Measurements from ENCODE around the gene BCR. TPM values are rescaled to one million over a fixed set of nuclear protein-coding genes. Genes with fewer than 3 reads are reported as not detected.
A peak's percentile ranks its signal among the peaks of the same experiment; 100 is the strongest.

Gene BCR
- total and polyA plus RNA-seq, 2 of the 8 experiments (the other 6 are each of a cell fraction or from before 2014, with no cell fraction given) = 66.7 to 130 TPM

- no peak overlapping the region for H2BK20ac ChIP-seq (ENCODE audit: low read length)
- H3K27me3 ChIP-seq (replicated peaks in 1 of 4; ENCODE audit: control insufficient read depth in 3 of 4, extremely low read depth in 1 of 4, insufficient read depth in 3 of 4, low read length in 3 of 4) = no peaks in the 10 kb centered on the region
- no peak overlapping the region for H4K8ac ChIP-seq (ENCODE audit: extremely low read depth, insufficient read depth, low read length)
- no peaks in the 10 kb centered on the region for H3K36me3 ChIP-seq (ENCODE audit: control insufficient read depth in 2 of 4, insufficient read depth in 4 of 4, low read length in 3 of 4)
- peaks cover 15 to 18% of the 10 kb centered on the region in 2 experiments for H4K20me1 ChIP-seq (replicated peaks in 1 of 2; ENCODE audit: control insufficient read depth in 1 of 2, insufficient read depth in 2 of 2, low read length in 2 of 2)
- H3K14ac ChIP-seq (ENCODE audit: insufficient read length) = no peak overlapping the region
- H3K56ac ChIP-seq (replicated peaks; ENCODE audit: insufficient read length, low read depth, low read length) = no peak overlapping the region
- peaks cover 0 to 12% of the 10 kb centered on the region in 2 experiments; a peak in 1 of 4 replicates for H3K9me3 ChIP-seq (ENCODE audit: insufficient read depth in 2 of 2, low read depth in 1 of 2, low read length in 1 of 2)
- CTCF ChIA-PET (ENCODE audit: partially characterized antibody) = interaction anchor here (0.7 to 2.5 kb wide), 5 partner anchors 12 to 70 kb away, joined by 3 to 15 read pairs (median 8); partner anchors contain the start of gene BCR
- H3K79me2 ChIP-seq (ENCODE audit: control insufficient read depth in 1 of 2, insufficient read depth in 2 of 2, low read length in 2 of 2) = peaks cover 15 to 90% of the 10 kb centered on the region in 2 experiments
- H2BK5ac ChIP-seq (ENCODE audit: low read depth, low read length) = peak overlapping the region; percentile 30; the same call in 1 of the 2 replicates
- no peak overlapping the region for H3K9ac ChIP-seq (replicated peaks in 1 of 4; ENCODE audit: extremely low read depth in 1 of 4, low read depth in 3 of 4, low read length in 3 of 4)
- WGBS, 2 experiments (ENCODE audit: extremely low coverage in 1 of 2, insufficient coverage in 1 of 2, insufficient read length in 1 of 2, insufficient replicate concordance in 2 of 2, low coverage in 1 of 2, low lambda C conversion rate in 2 of 2, missing lambda C conversion rate in 1 of 2) = 95% methylated on average over 1 of the region's 1 CpG; no CpG with 5 or more reads in 1 of the 2 experiments
- no peak overlapping the region for H3K23ac ChIP-seq (ENCODE audit: insufficient read length)
- H4K91ac ChIP-seq (replicated peaks; ENCODE audit: insufficient read length, low read length) = no peak overlapping the region
- no peak for DNase-seq (ENCODE audit: low read depth in 1 of 2, low spot score in 2 of 2)
- H3K4me1 ChIP-seq (replicated peaks in 1 of 4; ENCODE audit: control insufficient read depth in 3 of 4, insufficient read depth in 4 of 4, low read length in 3 of 4) = peaks cover 18 to 52% (median 32%) of the 10 kb centered on the region in 4 experiments
- peaks cover 3% of the 10 kb centered on the region; the same call in 1 of the 2 replicates for H3K23me2 ChIP-seq (ENCODE audit: low read depth, low read length)
- no peak for FAIRE-seq
- no peak overlapping the region for H3K4me3 ChIP-seq (ENCODE audit: extremely low read depth in 1 of 4, insufficient read depth in 2 of 4, low read depth in 3 of 4, low read length in 4 of 4)
- H3K4ac ChIP-seq (replicated peaks; ENCODE audit: insufficient read length, low read depth, low read length) = no peak overlapping the region
- no peak overlapping the region for H3K18ac ChIP-seq (ENCODE audit: extremely low read depth, low read length)
- H2AK5ac ChIP-seq (ENCODE audit: low read depth, low read length) = no peak overlapping the region
- no peak overlapping the region for H3K27ac ChIP-seq (ENCODE audit: low read depth, low read length)
- H2BK15ac ChIP-seq (ENCODE audit: low read length) = no peak overlapping the region
- no peak overlapping the region for H2BK12ac ChIP-seq (ENCODE audit: low read depth, low read length)
- H3K4me2 ChIP-seq (ENCODE audit: insufficient read depth in 1 of 2, low read depth in 2 of 2, low read length in 2 of 2) = no peak overlapping the region
- H2BK120ac ChIP-seq (replicated peaks; ENCODE audit: low read depth, low read length) = no peak overlapping the region
- POLR2A ChIA-PET (ENCODE audit: partially characterized antibody) = interaction anchor here (3.5 to 4.1 kb wide), 2 partner anchors 14 to 46 kb away, joined by 10 to 17 read pairs; partner anchors contain the start of gene BCR
- H3K79me1 ChIP-seq (ENCODE audit: low read depth, low read length) = peaks cover 25% of the 10 kb centered on the region
- H2AFZ ChIP-seq (ENCODE audit: low read length) = no peak overlapping the region
- no peak overlapping the region for H4K5ac ChIP-seq (ENCODE audit: insufficient read length, low read depth, low read length)
- no peak for TF ChIP-seq POLR2A (IDR thresholded peaks at IDR 0.05; ENCODE audit: control extremely low read depth in 1 of 2, low read depth in 2 of 2, low read length in 2 of 2)
- TF ChIP-seq CREB1 (IDR thresholded peaks at IDR 0.05) = no peak
- TF ChIP-seq EGR1 (IDR thresholded peaks at IDR 0.05; ENCODE audit: borderline replicate concordance, low read depth, low read length) = no peak
- TF ChIP-seq HDAC2 (IDR thresholded peaks at IDR 0.05; ENCODE audit: borderline replicate concordance in 1 of 2, low read depth in 2 of 2, low read length in 2 of 2) = no peak
- TF ChIP-seq USF2 (IDR thresholded peaks at IDR 0.05; ENCODE audit: low read length) = no peak
- TF ChIP-seq POU5F1 (IDR thresholded peaks at IDR 0.05; ENCODE audit: low read depth, low read length) = no peak
- no peak for TF ChIP-seq POLR2AphosphoS5 (IDR thresholded peaks at IDR 0.05; ENCODE audit: low read depth, low read length)
- TF ChIP-seq SAP30 (IDR thresholded peaks at IDR 0.05; ENCODE audit: insufficient read depth, insufficient replicate concordance, low read length) = no peak
- no peak for TF ChIP-seq E2F6 (IDR thresholded peaks at IDR 0.05)
- TF ChIP-seq GTF2F1 (IDR thresholded peaks at IDR 0.05; ENCODE audit: borderline replicate concordance, low read depth, low read length) = no peak
- no peak for TF ChIP-seq ASH2L (IDR thresholded peaks at IDR 0.05; ENCODE audit: low read length)
- no peak for TF ChIP-seq PHF8 (conservative IDR thresholded peaks at IDR 0.05; ENCODE audit: low read depth, low read length)
- TF ChIP-seq HDAC6 (IDR thresholded peaks at IDR 0.05; ENCODE audit: low read depth, low read length) = no peak
Observed at GRCh38 chr22:23227380-23227779, 47.1 kb downstream of the BCR start.

All from H1 (cell line).